Muscle layer of duodenum (tissue), 2 donors: ENCODE results near the gene KCNAB1.
A peak's percentile ranks its signal among the peaks of the same experiment; 100 is the strongest.

Experiments
- H3K27ac ChIP-seq: one replicate; pipeline ENCODE4 v1.7.0; 2013; ENCODE audit warnings: mild to moderate bottlenecking, low read length
- H3K27me3 ChIP-seq: one replicate; pipeline ENCODE4 v1.7.0; 2013; ENCODE audit warnings: low read depth, mild to moderate bottlenecking, control low read depth, low read length
- H3K36me3 ChIP-seq, 2 donors: one replicate each; pipeline ENCODE4 v1.7.0; 2013; ENCODE audit warnings: low read length in 2 of 2, control low read depth in 1 of 2, mild to moderate bottlenecking in 1 of 2; ENCODE audit not compliant: insufficient read depth in 2 of 2, control insufficient read depth in 1 of 2
- H3K4me1 ChIP-seq, 2 donors: one replicate each; pipeline ENCODE4 v1.7.0; 2013; ENCODE audit warnings: low read length in 2 of 2, mild to moderate bottlenecking in 2 of 2, control low read depth in 1 of 2, moderate library complexity in 1 of 2; ENCODE audit not compliant: insufficient read depth in 2 of 2, control insufficient read depth in 1 of 2
- H3K4me3 ChIP-seq, 2 donors: one replicate each; pipeline ENCODE4 v1.7.0; 2013; ENCODE audit warnings: low read length in 2 of 2, low read depth in 1 of 2, mild to moderate bottlenecking in 1 of 2
- H3K9me3 ChIP-seq, 2 donors: one replicate each; pipeline ENCODE4 v1.7.0; 2013; ENCODE audit warnings: low read length in 2 of 2, control low read depth in 1 of 2, mild to moderate bottlenecking in 1 of 2; ENCODE audit not compliant: control insufficient read depth in 1 of 2
- donor health status: healthy.

The KCNAB1 gene

DNA sequence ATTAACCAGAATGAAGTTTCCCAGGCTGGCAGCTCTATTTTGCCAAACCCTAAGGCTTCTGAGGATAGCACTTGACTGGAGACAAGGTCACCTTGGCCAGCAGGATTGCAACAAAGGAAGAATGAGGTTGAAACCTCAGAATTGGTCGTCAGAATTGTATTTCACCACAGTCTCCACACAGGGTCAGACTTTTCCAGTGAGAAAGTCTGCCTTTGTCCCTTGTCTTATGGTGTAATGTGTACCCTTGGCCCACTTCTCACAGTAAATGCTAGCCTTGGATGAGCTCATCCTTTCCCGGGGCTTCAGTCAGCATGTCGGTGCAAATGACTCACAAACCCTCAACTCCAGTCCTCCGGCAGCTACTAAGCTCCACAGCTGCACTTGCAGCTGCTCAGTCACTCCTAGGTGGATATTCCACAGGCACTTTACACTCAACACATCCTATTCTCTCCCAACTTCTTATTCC, 414.8 kb downstream of the KCNAB1 start:
- Histone ChIP-seq H3K36me3 (peaks cover 0 to 4% of the 10 kb centered on the region in 2 donors), H3K27ac (peak overlapping the region; percentile 76), H3K4me3 (no peak overlapping the region), H3K27me3 (no peaks in the 10 kb centered on the region), H3K4me1 (peaks cover 6 to 8% of the 10 kb centered on the region in 2 donors), H3K9me3 (no peaks in the 10 kb centered on the region)

DNA sequence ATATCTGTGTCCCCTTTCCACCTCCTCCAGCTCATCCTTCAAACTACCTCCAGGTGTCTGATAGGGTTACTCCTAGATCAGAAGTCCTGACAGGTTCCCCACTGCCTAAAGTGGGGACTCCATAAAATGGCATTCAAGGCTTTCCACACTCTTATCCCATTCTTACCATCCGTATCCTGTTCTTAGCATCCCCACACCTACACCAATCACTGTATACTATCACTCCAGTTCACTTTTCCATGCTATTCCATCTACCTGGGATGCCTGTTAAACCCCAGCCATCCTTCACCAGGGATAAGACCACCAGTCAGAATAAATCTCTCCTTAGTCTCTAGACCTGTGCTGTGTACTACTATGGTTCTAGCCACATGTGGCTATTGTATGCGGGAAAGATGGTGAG, 415.4 kb downstream of the KCNAB1 start:
- H3K9me3 ChIP-seq = no peaks in the 10 kb centered on the region
- no peak overlapping the region for H3K4me3 ChIP-seq
- peaks cover 6 to 8% of the 10 kb centered on the region in 2 donors for H3K4me1 ChIP-seq
- H3K27me3 ChIP-seq = no peaks in the 10 kb centered on the region
- H3K27ac ChIP-seq = peak overlapping the region; percentile 76
- peaks cover 0 to 4% of the 10 kb centered on the region in 2 donors for H3K36me3 ChIP-seq

DNA sequence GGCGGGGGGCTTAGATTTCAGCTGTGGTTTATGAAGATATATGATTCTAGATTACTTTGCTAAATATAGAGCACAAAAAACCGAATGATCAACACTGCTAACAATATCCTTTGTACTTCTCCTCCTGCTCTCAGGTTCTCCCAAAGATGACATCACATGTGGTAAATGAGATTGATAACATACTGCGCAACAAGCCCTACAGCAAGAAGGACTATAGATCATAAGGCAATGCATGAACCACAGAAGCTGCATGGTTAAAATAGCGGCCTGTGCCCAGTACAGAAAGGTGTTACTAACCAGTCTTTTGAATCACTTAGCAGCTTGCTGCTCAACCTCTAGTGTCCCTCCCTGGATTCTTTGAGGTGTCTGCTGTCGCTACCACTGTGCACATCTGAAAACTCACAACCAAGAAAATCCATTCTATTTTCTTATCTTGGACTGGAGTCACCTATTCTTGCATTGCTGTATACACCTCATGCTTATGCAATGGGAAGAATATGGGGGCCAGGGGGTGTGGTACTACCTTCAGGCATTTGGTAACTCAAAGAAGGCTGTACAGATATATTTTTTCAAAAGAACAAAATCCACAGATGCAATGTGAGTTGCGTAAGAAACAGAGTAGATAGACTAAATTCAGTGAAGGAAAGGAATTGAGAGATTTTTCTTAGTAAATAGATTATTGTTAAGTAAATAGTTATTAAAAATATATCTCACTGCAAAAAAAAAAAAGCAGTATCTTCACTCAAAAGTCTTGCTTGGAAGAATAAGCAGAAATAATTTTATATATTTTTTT, 416.3 kb downstream of the KCNAB1 start:
- Histone ChIP-seq H3K9me3 (no peaks in the 10 kb centered on the region), H3K27me3 (no peaks in the 10 kb centered on the region), H3K4me1 (peaks cover 6 to 11% of the 10 kb centered on the region in 2 donors), H3K36me3 (peaks cover 6 to 7% of the 10 kb centered on the region in 2 donors), H3K4me3 (no peak overlapping the region), H3K27ac (no peak overlapping the region)

DNA sequence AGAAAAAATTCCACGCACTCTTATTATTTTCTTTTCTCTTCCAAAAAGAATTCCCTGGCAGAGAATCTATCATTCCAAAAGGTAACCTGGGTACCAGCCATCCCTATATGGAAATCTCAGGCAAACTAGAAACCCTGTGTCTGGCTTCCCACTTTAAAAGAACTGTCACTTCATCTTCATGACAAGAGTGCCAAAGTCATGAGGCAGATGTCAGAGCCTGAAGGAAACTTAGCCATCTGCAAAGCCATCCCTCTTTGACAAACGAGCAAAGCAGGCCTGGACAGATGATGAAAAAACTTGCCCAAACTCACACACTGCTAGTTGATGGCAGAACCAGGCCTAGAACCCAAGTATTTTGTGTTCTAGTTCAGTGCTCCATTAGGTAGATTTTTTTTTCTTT, 418.7 kb downstream of the KCNAB1 start:
- Histone ChIP-seq H3K27ac (no peak overlapping the region), H3K4me1 (peaks cover 6 to 29% of the 10 kb centered on the region in 2 donors)

DNA sequence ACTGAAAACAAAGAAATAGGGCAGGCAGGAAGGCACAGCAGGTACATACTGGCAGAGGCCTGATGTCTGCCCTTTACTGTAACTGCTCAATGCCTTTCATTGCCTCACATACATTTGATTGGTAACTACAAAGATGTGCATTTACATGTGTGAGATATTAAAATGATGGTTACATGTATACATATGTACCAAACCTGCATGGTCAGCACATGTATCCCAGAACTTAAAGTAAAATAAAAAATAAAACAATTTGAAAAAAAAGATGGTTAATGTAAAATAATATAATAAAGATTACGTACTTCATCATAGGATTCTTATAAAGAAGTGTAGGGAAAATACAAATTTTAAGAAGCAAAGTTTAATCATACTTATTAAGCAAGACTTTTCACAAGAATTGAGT, 419.4 kb downstream of the KCNAB1 start:
- Histone ChIP-seq H3K9me3 (no peaks in the 10 kb centered on the region), H3K27me3 (no peaks in the 10 kb centered on the region), H3K27ac (no peak overlapping the region), H3K4me3 (no peak overlapping the region), H3K4me1 (peaks cover 6 to 35% of the 10 kb centered on the region in 2 donors), H3K36me3 (peaks cover 26 to 29% of the 10 kb centered on the region in 2 donors)

More for the DNA sequence above, 418.7 kb downstream of the KCNAB1 start:
- Histone ChIP-seq H3K4me3 (no peak overlapping the region), H3K27me3 (no peaks in the 10 kb centered on the region), H3K36me3 (peaks cover 21 to 26% of the 10 kb centered on the region in 2 donors), H3K9me3 (no peaks in the 10 kb centered on the region)

DNA sequence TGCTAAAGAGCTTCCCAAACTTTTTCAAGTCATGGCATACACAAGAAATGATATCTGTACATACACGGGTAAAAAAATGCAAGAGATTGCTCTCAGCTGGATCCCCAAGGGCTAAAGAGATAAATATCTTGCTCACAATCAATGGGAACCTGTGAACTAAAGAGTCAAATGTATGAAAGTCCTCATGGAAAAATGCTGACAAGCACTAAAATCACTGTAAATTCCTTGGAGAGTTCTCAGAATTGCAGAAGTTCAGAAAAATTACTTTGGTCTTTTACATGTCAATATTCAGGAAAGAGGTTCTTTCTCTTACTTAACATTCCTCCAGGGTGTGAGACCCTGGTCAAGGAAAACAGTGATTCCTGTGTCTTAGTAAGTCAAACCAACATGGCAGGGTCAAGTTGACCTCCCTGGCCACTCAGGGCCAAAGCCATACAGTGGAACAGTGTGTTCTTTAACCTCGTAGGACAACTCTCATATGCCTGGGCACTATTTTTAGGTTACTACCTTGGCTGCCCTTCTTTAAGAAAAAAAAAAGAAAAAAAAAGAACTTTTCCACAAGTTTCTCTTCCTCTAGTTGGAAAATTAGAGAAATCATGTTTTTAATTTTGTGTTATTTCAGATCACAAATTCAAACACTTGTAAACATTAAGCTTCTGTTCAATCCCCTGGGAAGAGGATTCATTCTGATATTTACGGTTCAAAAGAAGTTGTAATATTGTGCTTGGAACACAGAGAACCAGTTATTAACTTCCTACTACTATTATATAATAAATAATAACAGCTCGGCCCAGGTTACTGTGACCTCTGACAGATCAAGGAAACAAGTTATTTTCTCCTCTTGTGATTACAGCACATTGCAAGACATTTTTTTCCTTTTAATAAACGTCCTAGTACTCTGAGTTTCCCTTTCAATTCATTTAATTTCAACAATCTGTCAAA, 422.0 kb downstream of the KCNAB1 start:
- Histone ChIP-seq H3K36me3 (peaks cover 36 to 41% of the 10 kb centered on the region in 2 donors), H3K4me3 (no peak overlapping the region), H3K27me3 (no peaks in the 10 kb centered on the region), H3K4me1 (peaks cover 0 to 41% of the 10 kb centered on the region in 2 donors), H3K9me3 (no peaks in the 10 kb centered on the region), H3K27ac (no peak overlapping the region)

DNA sequence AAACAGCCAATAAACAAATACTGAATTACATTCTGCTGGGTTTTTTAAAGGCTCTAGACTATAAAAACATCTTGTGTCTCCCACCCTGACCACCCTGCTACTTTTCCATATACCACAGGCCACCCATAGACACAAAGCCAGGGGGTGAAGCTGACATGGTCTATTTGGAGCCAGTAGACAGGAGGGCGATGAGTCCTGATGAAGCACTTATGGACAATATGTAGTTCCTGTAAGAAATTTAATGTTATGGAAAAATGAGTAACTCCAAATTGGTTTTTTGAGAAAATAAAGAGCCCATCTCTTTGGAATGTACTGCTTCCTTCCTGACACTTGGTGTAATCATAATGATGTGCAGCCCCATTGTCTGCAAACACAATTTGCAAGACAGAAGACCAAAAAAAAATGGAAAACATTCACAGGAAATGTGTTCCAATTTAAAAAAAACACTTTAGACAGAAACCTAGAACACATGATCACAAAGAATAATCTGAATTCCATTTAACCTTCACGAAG, 422.7 kb downstream of the KCNAB1 start:
- H3K4me1 ChIP-seq = peaks cover 1 to 46% of the 10 kb centered on the region in 2 donors

DNA sequence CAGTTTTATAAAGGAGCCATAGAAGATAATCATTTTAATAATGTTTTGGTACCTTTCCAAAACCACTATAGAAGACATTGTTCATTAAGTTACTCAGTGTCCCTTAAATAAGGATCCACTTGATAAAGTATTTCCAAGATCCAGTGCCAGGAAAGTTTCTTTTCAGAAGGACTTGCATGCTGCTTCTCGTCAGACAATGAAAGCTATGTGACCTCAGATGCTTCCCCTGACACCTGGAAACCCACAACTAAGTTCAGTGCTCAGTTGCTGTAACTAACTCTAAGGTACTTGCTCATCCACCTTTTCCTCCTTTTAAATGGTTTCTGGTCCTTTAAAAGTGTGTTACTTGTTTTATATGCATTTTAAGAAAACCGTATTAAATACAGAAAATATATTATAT, 427.3 kb downstream of the KCNAB1 start:
- Histone ChIP-seq H3K9me3 (no peaks in the 10 kb centered on the region), H3K4me1 (peaks cover 7 to 67% of the 10 kb centered on the region in 2 donors), H3K27me3 (no peaks in the 10 kb centered on the region), H3K27ac (no peak overlapping the region), H3K36me3 (peaks cover 38 to 52% of the 10 kb centered on the region in 2 donors), H3K4me3 (no peak overlapping the region)

More for the DNA sequence above, 422.7 kb downstream of the KCNAB1 start:
- H3K4me3 ChIP-seq = no peak overlapping the region
- H3K9me3 ChIP-seq = no peaks in the 10 kb centered on the region
- no peak overlapping the region for H3K27ac ChIP-seq
- no peaks in the 10 kb centered on the region for H3K27me3 ChIP-seq
- peaks cover 39 to 46% of the 10 kb centered on the region in 2 donors for H3K36me3 ChIP-seq

DNA sequence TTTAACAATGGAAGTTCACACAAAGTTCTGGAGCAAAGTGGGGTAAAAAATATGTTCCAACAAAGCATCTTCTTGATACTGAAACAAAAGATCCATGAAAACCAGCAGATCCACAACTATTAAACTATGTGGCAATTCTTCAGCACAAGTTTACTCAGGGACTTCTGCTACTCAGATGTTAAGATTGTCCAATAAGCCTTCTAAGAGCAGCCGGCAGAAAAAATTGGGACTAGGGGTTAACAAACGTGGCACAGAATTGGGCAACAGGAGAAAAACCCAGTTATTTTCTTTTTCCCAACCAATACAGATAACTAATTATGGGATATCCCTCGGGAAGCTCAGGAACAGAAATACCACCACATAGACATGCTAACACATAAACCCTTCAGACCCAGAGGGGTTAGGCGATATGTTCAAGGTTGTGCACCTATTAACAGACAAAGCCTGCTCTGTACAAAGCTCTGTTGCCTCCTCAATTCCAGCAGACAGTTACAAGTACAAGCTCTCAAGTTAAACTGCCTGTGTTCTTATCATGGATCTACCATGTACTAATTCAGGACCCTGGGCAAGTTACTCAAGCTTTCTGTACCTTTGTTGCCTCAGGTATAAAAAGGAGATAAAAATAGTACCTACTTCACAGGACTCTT, 427.8 kb downstream of the KCNAB1 start:
- peaks cover 34 to 53% of the 10 kb centered on the region in 2 donors for H3K36me3 ChIP-seq
- no peaks in the 10 kb centered on the region for H3K27me3 ChIP-seq
- peaks cover 12 to 67% of the 10 kb centered on the region in 2 donors for H3K4me1 ChIP-seq
- H3K27ac ChIP-seq = peak overlapping the region; percentile 53
- no peaks in the 10 kb centered on the region for H3K9me3 ChIP-seq
- H3K4me3 ChIP-seq = no peak overlapping the region

DNA sequence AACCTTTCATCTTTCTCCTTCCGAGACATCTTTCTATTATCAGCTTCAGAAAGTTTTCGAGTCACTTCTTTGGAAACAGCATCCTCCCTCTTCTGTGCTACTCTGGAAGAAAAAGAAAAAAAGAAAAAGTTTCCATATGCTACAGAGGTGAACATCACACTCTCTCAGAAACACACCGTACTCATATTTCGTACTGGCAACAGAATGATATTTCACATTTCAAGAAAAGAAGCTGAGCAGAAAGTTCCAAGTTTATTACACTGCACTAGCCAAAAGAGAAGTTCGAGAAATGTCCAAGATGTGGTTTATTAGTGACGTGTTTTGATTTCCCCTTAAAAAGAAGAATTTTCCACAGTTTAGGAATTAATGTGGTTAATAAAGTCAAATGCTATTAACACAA, 428.5 kb downstream of the KCNAB1 start:
- Histone ChIP-seq H3K4me1 (peaks cover 18 to 66% of the 10 kb centered on the region in 2 donors), H3K4me3 (no peak overlapping the region), H3K27ac (peak overlapping the region; percentile 53), H3K27me3 (no peaks in the 10 kb centered on the region), H3K9me3 (no peaks in the 10 kb centered on the region), H3K36me3 (peaks cover 32 to 46% of the 10 kb centered on the region in 2 donors)
